Activated CD8-positive, alpha-beta memory T cell treated with anti-CD3 and anti-CD28 coated beads, Interleukin-2, amount 50 U/mL, for 48 hours (primary cell): Measurements from ENCODE around the gene A1BG.
A peak's percentile ranks its signal among the peaks of the same experiment; 100 is the strongest.
"Not testable (repeated sequence)": the region's sequence is repeated elsewhere in the genome, so short reads cannot be mapped to it uniquely, and the experiment has no call there.

Experiments used
- DNase-seq: peaks from one replicate; pipeline ENCODE4 v3.0.0-alpha.2; 2020

A1BG gene

GRCh38 chr19:58334691-58335249, 18.5 kb downstream of the A1BG start:
- DNase-seq = no peak

GRCh38 chr19:58332697-58333096, 20.6 kb downstream of the A1BG start:
- no peak for DNase-seq

GRCh38 chr19:58330458-58330857, 22.8 kb downstream of the A1BG start:
- DNase-seq = no peak

DNA sequence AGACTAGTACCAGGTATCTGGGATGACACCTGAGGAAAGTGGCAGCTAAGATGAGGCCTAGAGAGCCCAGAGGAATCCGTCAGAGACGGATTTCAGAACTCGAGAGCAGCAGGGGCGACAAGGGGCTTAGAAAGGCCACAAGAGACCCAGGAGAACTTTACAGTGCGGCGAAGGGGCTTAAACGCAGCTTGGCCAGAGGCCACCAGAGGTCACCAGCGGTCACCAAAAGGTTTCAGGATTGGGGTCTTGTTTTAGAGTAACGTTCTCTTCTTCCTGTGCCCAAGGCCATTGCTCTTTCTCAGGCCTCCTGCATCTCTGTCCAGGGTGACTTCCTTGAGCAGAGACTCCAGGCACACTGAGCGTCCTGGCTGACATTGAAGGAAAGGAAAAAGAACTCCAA, 24.3 kb downstream of the A1BG start:
- no peak for DNase-seq

DNA sequence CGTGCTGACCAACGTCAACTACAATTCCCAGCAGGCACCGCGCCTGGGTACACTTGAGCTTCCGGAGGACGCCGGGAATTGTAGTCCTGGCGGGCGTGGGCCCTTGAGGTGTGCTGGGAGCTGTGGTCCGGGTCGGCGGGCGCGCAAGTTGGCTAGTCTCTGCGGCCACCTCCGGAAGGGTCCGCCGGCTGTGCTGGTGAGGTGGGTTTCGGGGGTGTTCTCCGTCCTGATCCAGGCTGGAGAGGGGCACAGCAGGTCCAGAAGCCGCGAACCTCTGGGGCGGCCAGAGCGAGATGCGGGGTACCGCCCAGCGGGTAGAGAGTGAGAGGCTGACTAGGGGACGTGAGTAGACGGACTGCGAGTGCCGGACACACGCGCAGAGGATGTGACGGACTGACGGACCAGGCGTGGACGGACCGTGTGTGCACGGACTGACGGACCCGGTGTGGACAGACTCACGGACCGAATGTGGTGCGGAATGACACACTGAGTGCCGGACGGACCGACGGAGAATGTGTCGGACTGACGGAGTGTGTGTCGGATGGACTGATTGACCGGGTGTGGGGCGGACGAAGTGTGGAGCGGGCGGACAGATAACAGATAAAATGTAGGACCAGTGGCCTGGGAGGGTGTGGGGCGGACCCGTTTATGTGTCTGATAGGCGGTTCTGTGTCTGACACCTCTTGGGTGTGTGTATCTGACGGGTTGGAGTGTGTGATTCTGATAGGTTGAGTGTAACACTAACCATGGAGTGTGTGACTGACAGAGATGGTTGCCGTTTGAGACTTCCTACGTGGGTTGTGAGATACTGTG, 26.2 kb downstream of the A1BG start, which contains the start of gene ZSCAN22:
ZSCAN22 (plus strand) TSS at position 81 of the 813 bp plus-strand sequence. CDS start 7,809 bp downstream, outside the sequence.
- peak; percentile 92 for DNase-seq

GRCh38 chr19:58326501-58326913, 26.8 kb downstream of the A1BG start:
- no peak for DNase-seq

GRCh38 chr19:58325311-58326022, 27.8 kb downstream of the A1BG start:
- DNase-seq = no peak

DNA sequence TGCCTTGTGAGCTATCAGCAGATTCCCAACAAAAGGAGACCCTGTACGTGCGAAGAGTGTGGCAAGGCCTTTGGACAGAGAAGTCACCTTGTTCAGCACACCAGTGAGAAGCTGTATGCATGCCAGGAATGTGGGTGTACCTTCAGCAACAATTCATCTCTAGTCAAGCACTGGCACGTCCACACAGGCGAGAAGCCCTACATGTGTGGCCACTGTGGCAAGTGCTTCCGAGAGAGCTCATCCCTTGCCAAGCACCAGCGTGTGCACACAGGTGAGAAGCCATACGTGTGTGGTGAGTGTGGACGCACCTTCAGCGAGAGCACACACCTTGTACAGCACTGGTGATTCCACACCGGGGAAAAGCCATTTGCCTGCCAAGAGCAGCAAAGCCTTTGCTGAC, 34.1 kb downstream of the A1BG start:
- no peak for DNase-seq

GRCh38 chr19:58318297-58318696, 35.0 kb downstream of the A1BG start:
- no peak for DNase-seq

DNA sequence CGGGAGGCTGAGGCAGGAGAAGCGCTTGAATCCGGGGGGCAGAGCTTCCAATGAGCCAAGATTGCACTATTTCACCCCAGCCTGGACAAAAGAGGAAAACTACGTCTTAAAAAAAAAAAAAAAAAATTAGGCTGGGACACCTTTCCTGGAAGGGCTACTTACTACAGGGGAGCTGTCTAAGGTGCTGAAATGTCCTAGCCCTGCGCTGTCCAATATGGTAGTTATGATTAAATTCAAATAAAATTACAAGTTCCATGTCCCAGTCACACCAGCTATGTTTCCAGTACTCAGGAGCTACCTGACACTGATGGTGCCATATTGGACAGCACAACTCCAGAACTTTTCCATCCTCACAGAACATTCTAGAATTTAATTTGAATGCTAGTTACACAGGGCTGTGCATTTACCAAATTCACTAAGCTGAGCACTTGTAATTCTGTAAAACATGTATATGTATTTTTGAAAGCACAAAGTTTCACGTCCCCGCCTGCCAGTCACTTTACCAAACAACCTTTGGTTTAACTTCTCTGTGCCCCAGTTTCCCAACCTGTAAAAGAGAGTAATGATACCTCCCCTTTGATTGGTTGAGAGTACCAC, 35.7 kb downstream of the A1BG start:
- DNase-seq = no peak

DNA sequence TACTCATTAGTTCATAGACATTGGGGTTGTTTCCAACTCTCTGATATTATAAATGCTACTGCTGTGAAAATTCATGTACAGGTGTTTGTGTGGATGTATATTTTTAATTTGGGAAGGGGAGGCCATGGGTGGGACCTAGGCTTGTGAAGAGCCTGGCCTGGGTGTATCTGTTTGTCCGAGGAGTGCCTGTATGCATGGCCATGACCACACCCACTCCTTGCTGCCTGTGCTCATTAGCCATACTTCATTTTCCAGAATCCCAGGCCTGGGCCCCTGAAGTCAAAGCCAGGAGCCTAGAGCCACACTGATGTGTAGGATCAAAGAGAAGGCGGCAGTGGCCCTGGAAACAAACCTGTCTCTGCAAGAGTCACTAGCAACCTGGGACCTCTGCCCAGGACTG, 37.7 kb downstream of the A1BG start:
- no peak for DNase-seq

- DNase-seq = no peak
These were observed 41.9 kb downstream of the A1BG start for GRCh38 chr19:58311345-58311865.

GRCh38 chr19:58310685-58311084, 42.6 kb downstream of the A1BG start:
- DNase-seq = not testable (repeated sequence)

- DNase-seq = no peak
These were observed 45.6 kb downstream of the A1BG start for GRCh38 chr19:58307736-58308135.

- DNase-seq = no peak
These were observed 47.4 kb downstream of the A1BG start for GRCh38 chr19:58305932-58306323.

GRCh38 chr19:58305065-58305931, 48.0 kb downstream of the A1BG start, which contains the start of gene ERVK3-1:
ERVK3-1 (plus strand) TSS chr19:58305377; CDS start chr19:58312169, 6,792 bp downstream.
- DNase-seq = peak; percentile 93

DNA sequence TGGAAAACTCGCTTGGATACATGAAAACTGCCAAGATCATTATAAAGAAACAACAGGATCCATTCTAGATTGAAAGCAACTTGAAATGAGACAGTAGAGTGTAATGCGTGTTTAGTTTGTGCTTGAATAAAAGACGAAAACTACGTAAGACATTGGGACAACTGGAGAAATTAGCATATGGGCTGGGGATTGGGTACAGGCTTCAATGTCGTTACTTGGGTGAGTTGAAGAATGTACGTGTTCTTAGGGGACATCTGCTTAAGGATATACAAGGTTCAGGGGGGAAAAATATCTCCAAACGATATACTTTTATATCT, 48.6 kb downstream of the A1BG start:
- no peak for DNase-seq

DNA sequence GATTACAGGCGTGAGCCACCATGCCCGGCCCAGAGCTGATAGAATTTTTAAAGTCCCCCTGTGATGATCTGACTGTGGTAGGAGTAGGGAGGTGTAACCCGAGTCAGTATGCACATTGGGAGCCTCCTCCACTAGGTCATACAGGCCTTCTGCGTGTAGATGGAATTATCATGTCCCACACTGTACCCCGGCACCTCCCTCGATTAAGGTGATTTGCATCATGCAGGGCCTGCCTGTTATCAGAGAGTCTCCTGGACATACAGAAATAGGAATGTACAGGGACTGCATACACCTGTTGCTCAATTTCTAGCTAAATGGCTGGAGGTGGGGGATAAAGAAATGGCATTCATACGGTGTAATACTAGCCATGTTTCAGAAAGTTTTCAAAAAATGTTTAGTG, 49.0 kb downstream of the A1BG start:
- no peak for DNase-seq

DNA sequence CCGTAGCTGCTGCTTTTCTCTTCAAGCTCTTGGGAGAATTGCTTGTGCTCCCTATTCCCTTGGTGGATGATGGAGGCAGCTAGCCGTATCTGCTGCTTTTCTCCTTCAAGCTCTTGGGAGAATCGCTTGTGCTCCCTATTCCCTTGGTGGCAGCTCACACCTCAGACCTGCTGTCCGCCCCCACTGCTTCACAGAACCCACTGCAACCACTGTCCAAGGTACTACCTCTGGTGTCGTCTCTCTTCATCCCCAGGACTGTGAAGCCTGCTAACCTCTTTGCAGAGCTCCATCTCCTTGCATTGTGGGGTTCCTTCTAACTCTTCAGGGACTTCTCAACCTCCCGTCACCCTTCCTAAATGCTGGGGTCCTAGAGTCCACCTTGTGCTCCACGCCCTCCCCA, 52.7 kb downstream of the A1BG start:
- DNase-seq = no peak

DNA sequence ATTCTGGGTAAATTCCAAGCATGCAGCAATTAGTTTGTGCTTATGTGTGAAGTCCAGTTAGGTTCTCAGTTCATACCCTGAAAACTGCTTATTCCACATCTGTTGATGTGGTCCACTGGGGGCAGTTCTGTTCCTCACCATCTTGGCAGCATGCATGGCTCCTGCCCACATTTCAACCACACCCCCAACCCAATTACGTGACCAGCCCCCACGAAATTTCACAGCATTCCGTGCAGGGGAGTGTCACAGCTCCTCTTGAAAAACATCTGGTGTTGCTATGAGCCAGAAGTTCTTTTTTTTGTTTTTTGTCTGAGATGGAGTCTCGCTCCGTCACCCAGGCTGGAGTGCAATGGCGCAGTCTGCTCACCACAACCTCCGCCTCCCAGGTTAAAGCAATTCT, 57.2 kb downstream of the A1BG start:
- no peak for DNase-seq
